OCI-M1 (cell line): ENCODE data around the gene DR1.
A peak's percentile ranks its signal among the peaks of the same experiment; 100 is the strongest.
"Not testable (repeated sequence)": the region's sequence is repeated elsewhere in the genome, so short reads cannot be mapped to it uniquely, and the experiment has no call there.

ENCODE experiments used
- DNase-seq: peaks from one replicate; lab custom pipeline; 2025; lab: John Stamatoyannopoulos, UW

The DR1 gene

GRCh38 chr1:93340090-93340489, 5.6 kb upstream of the DR1 start:
- DNase-seq = no peak

- DNase-seq = no peak
These were observed 1.2 kb upstream of the DR1 start for GRCh38 chr1:93344484-93344883.

GRCh38 chr1:93344886-93345632, 648 bp upstream of the DR1 start:
- DNase-seq = peak; percentile 77

- DNase-seq = peak; percentile 70
These were observed 800 bp downstream of the DR1 start for GRCh38 chr1:93346421-93346993.

GRCh38 chr1:93347334-93347899, 1.7 kb downstream of the DR1 start:
- DNase-seq = peak; percentile 63

GRCh38 chr1:93348104-93348728, 2.5 kb downstream of the DR1 start:
- peak; percentile 43 for DNase-seq

GRCh38 chr1:93349231-93350135, 3.8 kb downstream of the DR1 start:
- peak; percentile 48 for DNase-seq

GRCh38 chr1:93350322-93350721, 4.6 kb downstream of the DR1 start:
- DNase-seq = no peak

- DNase-seq = no peak
These were observed 5.2 kb downstream of the DR1 start for GRCh38 chr1:93350875-93351274.

GRCh38 chr1:93351346-93351745, 5.6 kb downstream of the DR1 start:
- DNase-seq = not testable (repeated sequence)

GRCh38 chr1:93352376-93352775, 6.7 kb downstream of the DR1 start:
- DNase-seq = no peak

- no peak for DNase-seq
These were observed 7.6 kb downstream of the DR1 start for GRCh38 chr1:93353286-93353685.

- DNase-seq = no peak
These were observed 9.0 kb downstream of the DR1 start for GRCh38 chr1:93354749-93355148.

- DNase-seq = no peak
These were observed 11.5 kb downstream of the DR1 start for GRCh38 chr1:93357242-93357641.

- peak; percentile 79 for DNase-seq
These were observed 12.6 kb downstream of the DR1 start for GRCh38 chr1:93358293-93358692.

- no peak for DNase-seq
These were observed 14.4 kb downstream of the DR1 start for GRCh38 chr1:93360111-93360510.

GRCh38 chr1:93362237-93362636, 16.5 kb downstream of the DR1 start:
- DNase-seq = no peak

- DNase-seq = no peak
These were observed 20.1 kb downstream of the DR1 start for GRCh38 chr1:93365813-93366212.

- DNase-seq = no peak
These were observed 24.0 kb downstream of the DR1 start for GRCh38 chr1:93369734-93370133.

- no peak for DNase-seq
These were observed 28.8 kb downstream of the DR1 start for GRCh38 chr1:93374334-93375106.

- DNase-seq = no peak
These were observed 38.9 kb downstream of the DR1 start for GRCh38 chr1:93384656-93385055.
